HG03520 (cell line): ENCODE results near the gene KLF15.
A peak's percentile ranks its signal among the peaks of the same experiment; 100 is the strongest.

Source experiments
- ATAC-seq: cut with Tn5 transposase; IDR thresholded peaks from one replicate; pipeline ENCODE4 v1.9.1; 2021; ENCODE audit warnings: mild to moderate bottlenecking, moderate library complexity; ENCODE audit not compliant: unreplicated experiment

KLF15 gene

GRCh38 chr3:126357295-126358037, at the start of gene KLF15:
KLF15 (minus strand) TSS chr3:126357408; CDS start chr3:126352922, 4,486 bp downstream.
- peak; percentile 76 for ATAC-seq

DNA sequence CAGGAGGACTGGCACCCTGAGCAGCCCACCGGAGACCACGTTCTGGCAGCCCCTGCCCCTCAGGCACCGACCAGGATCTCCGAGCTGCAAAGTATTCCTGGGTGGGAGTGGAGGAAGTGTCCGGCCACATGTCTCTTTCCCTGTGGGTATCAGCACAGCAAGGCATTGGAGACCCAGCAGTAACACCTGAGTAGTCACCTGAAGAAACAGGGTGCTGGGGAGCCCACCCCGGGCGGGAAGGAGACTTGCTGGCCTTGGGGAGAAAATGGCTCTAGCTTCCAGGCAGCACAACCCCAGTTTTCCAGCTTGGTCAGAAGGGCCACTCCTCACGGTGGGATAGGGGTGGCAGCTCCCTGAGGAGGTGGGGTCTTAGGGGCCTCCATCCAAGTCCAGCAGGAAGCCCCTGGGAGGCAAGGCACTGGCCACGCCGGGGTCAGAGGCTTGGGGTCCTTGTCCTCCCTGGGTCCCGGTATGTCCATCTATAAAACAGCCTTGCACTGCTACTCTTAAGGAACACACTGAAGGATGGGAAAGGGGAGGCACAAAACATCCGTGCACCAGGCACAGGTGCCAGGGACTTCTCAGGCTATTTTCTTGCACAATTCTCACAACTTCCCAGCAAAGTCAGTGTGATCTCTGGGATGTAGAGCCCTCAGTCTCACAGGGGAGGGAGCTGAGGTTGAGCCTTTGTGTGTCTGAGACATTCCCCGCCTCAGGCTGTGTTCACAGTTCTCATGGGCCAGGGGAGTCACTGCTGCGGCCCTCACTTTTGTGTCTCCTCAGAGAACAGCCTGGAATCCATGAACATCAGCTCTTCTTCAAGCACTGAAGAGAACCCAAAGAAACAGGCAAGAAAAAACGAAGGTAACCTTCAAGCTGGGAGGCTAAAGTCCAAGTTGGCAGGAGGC, 49.4 kb upstream of the KLF15 start:
- no peak for ATAC-seq

GRCh38 chr3:126402666-126403302, 45.6 kb upstream of the KLF15 start:
- ATAC-seq, result no peak

DNA sequence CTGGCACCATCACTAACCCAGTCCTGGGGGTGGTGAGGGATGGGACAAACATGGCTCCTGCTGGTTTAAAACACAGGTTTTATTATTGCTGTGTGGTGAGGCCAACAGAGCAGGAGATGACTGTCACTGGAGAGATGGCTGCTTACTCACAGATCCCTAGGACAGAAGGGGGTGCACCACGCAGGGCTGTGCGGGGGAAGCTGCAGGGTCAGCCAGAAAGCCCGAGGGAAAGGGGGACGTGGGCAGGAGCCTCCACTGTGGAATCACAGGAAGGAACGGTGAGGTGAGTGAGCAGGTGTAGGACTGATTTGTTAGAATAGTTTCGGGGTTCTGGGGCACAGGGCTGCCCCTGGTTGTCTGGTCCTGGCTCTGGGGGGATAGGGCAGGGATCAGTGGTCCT, 45.0 kb upstream of the KLF15 start:
- ATAC-seq, result no peak

DNA sequence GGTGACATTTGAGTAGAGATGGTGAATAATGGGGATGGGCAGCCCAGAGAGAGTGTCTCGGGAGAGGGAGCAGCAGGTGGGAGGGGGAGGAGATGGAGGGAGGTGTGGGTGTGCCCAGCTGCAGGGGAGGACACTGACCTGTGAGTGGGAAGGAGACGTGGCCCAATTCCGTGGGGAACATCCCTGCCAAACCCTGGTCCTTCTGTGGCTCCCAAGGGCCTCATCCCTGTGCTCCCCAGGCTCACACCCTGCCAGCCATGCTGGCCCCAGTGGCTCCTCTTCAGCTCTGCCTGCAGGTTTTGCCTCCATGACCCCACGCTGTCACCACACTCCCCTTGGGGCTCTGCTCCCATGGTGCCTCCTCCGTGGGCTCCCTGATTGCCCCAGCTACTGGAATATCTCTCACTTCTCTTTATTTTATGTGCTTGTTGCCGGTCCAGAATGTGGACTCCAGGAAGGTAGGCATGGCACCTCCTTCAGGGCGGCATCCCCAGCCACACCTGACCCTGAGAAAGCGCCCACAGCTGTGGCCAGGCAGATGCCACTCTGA, 44.5 kb upstream of the KLF15 start:
- no peak for ATAC-seq

- no peak for ATAC-seq
Observed at GRCh38 chr3:126399756-126400155, 42.5 kb upstream of the KLF15 start.

GRCh38 chr3:126399351-126399735, 42.1 kb upstream of the KLF15 start:
- ATAC-seq, result no peak

DNA sequence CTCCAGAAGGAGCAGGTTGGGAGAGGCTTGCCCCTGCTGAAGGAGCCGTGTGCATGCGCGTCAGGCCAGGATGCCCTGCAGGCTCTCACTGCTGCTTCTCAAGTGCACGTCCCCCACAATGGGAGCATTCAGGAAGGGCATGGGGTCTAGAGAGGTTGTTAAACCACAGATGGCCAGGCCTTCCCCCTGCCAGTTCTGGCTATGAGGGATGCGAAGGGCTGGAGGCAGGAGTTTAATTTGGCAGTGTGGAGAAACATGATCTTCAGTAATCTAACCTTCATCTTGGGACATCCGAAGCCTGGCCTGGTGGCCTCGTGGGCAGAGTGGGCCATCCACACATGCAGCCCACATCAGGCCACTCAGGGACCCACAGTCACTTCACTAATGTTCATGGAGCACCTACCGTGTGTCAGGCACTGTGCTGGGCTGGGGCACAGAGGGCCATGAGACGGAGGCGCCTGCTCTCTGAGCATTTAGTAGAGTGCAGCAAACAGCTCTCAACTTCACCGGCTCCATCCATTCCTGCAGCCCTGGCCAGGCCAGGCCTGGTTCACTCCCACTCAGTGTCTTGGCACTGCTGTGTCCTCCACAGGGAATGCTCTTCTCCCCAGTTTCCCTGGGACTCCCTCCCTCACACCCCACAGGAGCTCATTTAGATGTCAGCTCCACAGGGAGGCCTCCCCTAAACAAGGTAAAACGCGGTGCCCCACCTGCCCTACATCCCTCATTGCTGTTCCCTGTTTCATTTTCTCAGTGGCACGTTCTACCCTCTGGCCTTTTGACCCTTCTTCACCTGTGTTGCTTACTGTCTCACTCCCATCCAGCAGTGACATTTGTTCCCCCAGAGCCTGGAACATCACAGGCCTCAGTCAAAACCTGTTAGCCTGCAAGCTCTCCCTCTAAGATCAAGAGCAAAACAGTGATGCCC, 41.5 kb upstream of the KLF15 start:
- no peak for ATAC-seq

DNA sequence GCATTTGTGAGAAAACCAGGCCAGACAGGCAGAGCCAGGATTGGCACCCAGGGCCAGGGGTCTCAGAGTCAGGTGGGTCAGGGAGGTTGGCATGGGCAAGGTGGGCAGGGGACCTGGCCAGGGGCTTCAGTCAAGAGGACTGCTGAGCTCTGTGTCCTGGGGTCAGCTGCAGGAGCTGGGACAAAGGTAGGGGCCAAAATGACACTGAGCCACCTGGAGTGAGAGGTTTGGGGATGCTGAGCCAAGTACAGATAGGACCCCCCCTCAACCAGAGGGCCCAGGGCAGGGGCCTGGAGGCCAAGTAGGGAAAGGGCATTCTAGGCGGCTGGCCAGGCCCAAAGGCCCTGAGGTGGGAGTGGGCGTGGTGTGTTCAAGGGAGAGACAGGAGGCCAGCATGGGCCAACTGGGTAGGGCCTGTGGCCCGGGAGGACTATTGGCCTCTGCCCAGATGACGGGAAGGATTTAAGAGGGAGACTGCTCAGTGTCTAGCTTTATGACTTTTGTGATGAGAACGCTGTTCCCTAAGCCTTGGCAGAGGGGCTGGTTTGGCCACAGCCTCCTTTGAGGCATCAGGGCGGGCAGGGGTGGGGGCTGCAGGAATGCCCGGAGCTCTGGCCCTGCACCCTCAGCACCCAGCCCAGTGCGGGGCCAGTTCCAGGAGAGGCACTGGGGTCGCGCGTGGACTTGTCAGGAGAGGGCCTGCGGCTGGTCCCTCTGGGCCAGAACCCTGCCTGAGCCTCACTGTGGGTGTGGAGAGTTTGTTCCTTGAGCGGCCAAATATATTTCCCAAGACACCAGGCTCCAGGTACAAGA, 40.6 kb upstream of the KLF15 start:
- ATAC-seq, result no peak

DNA sequence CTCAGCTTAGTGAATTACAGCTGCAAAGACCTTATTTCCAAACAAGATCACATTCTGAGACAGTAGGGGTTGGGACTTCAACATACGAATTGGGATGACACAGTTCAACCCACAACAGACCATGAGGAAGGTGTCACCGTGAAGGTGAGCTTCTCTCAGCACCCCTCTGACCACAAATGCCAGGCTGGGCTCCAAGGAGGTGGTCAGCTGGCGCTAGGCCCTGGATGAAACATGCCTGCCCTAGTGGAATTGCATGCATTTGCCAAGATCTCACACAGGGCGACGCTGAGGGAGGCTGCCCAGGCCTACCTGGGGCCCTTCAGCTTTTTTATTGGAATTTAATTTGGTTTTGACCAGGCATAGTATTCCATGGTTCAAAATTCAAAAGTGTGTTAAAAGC, 39.3 kb upstream of the KLF15 start:
- no peak for ATAC-seq

- no peak for ATAC-seq
Observed at GRCh38 chr3:126395846-126396513, 38.8 kb upstream of the KLF15 start.

- no peak for ATAC-seq
Observed at GRCh38 chr3:126394977-126395321, 37.7 kb upstream of the KLF15 start.

- ATAC-seq, result no peak
Observed at GRCh38 chr3:126394179-126394976, 37.2 kb upstream of the KLF15 start, which contains the start of gene CFAP100. CFAP100 (plus strand) TSS chr3:126394909; CDS start chr3:126396001, 1,092 bp downstream.

- no peak for ATAC-seq
Observed at GRCh38 chr3:126393563-126393962, 36.4 kb upstream of the KLF15 start.

DNA sequence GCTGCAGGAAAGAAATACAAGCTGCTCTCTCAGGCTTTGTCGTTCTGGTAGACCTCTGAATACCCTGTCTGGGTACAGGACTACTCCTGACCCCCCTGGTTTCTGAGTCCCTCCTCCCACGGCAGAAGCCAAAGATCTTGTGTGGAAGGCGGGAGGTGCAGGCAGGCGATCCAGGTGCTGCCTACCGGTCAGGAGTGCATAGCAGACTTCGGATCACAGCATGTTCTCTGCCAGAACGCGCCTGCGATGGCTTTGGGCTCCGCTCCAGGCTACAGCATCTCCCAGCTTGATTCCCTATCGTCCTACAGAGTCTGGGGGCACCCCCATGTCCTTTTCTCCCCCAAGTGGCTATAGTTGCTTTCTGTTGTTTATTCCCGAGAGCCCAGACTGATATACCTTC, 35.0 kb upstream of the KLF15 start:
- no peak for ATAC-seq

DNA sequence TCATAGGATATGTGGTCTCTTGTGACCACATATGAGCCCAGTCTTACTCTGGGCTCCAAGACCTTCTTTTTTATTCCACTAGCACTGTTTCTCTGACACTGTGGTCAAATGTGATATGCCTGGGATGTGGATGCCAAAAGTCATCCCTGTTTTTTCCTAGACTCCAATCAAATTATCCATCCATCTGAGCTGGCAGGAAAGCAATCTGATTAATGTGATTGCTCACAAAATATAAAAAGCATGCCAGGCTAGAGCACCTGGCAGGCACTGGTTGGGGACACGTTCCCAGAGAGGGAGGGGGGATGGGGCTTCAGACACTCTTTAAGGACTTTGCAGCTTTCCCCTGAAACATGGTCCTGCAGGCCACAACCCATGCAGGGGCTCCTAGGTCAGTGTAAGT, 34.4 kb upstream of the KLF15 start:
- ATAC-seq, result no peak

DNA sequence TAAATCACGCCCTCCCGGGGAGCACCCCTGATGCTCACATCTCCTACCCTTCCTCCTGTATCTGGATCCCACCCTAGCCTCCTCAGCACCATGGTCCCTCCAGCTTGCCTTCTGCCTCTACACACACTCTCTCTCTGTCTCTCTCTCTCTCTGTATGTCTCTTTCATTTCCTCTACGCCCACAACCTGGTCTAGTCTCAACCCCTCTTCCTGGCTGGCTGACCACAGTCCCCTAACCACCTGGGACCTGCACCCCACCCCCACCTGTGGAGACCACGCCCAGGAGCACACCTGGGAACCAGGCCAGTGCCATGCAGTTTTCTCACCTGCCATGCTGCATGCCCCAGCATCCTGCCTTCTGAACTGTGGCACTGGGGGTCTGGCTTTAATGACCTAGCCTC, 33.5 kb upstream of the KLF15 start:
- ATAC-seq, result no peak

- ATAC-seq, result no peak
Observed at GRCh38 chr3:126390201-126390600, 33.0 kb upstream of the KLF15 start.
